GM12875 (cell line): ENCODE measurements around the gene RTN4R.
"Not testable (repeated sequence)": the region's sequence is repeated elsewhere in the genome, so short reads cannot be mapped to it uniquely, and the experiment has no call there.

Source experiments
- H3K4me3 ChIP-seq: one replicate; pipeline ENCODE4 v1.5.1; 2011; ENCODE audit warnings: low read depth, low read length, control low read depth
- TF ChIP-seq, protein P1 (sequence below): IDR thresholded peaks from 2 replicates; pipeline ENCODE4 v1.5.1; 2011; ENCODE audit warnings: low read depth, mild to moderate bottlenecking, control low read depth, inconsistent platforms, low read length, moderate library complexity, borderline replicate concordance; ENCODE audit not compliant: insufficient read depth

The RTN4R gene

DNA sequence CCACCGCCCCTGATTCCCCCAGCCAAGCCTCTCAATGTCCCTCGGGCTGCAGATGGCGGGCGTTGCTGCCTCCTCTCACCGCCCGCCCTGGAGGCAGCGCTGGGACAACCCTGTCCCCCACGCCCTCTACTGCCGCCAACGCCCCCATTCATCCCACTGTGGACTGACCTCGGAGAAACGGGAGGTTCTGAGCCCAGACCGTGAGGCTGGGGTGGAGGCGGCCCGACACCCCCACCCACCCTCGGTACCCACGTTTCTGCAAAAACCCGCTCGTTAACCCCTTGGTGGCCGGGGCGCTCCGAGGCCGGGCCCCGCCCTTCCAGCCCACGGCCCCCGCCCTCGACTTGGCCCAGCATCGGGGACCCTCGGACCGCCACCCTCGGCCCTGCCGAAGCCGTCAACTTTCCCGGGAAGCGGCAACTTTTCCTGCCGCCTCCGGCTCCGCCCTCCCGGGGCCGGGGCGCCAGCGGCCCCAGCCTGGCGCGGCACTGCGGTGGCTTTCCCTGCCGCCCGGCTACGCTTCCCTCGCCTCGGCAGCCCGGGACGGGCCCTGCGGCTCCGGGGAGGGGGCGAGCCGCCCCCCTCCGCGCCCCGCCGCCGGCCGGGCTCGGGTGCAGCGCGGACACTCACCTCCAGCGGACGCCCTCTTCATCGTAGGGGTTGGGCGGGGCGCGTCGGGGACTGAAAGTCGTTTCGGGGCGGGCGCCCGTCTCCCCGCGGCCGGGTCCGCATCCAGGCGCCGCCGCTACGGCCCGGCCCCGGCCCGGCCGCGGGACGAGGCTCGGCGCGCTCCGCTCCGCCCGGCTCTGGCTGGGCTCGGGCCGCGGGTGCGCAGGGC is 458 bp downstream of the RTN4R start:
- TF ChIP-seq, protein P1, sequence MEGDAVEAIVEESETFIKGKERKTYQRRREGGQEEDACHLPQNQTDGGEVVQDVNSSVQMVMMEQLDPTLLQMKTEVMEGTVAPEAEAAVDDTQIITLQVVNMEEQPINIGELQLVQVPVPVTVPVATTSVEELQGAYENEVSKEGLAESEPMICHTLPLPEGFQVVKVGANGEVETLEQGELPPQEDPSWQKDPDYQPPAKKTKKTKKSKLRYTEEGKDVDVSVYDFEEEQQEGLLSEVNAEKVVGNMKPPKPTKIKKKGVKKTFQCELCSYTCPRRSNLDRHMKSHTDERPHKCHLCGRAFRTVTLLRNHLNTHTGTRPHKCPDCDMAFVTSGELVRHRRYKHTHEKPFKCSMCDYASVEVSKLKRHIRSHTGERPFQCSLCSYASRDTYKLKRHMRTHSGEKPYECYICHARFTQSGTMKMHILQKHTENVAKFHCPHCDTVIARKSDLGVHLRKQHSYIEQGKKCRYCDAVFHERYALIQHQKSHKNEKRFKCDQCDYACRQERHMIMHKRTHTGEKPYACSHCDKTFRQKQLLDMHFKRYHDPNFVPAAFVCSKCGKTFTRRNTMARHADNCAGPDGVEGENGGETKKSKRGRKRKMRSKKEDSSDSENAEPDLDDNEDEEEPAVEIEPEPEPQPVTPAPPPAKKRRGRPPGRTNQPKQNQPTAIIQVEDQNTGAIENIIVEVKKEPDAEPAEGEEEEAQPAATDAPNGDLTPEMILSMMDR, result no peak
- no peak overlapping the region for H3K4me3 ChIP-seq

DNA sequence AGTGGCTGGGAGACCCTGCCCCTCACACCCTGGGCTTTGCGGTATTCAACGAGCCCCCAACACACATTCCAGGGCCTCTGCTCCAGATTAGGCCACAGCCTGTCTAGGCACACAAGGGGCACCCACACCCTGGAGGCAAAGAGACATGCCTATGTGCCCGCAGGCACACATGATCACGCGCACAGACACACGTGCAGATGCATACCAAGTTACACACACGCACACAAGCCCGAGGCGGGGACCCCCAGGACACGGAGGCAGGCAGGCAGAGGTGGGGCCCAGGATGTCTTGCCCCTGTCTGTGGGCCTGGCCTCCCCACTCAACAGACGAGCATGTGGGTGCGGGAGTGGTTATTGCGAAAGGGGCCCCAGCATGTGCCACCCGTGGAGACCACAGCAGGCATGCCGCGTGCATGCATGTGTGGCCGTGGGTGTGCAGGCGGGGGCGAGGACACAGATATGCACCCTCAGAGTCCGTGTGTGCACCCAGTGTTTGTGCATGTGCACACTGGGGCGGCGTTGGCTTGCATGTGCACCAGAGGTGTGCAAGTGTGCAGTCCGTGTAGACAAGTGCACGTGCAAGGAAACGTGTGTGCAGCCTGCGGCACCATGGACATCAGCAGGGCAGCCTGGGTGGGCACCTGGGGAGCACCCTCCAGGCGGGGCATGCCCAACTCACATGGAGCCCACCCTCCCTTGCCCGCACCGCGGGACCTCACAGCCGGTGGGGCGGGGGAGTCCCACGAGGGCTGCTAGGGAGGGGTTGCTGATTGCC is 1.3 kb downstream of the RTN4R start:
- not testable (repeated sequence) for H3K4me3 ChIP-seq

- H3K4me3 ChIP-seq, result not testable (repeated sequence)
Observed at GRCh38 chr22:20265772-20266666, 2.1 kb downstream of the RTN4R start.

GRCh38 chr22:20264614-20265452 is 3.3 kb downstream of the RTN4R start:
- no peak overlapping the region for H3K4me3 ChIP-seq
- TF ChIP-seq, protein P1, result no peak

GRCh38 chr22:20263404-20264281 is 4.5 kb downstream of the RTN4R start:
- H3K4me3 ChIP-seq, result not testable (repeated sequence)

- H3K4me3 ChIP-seq, result no peak overlapping the region
- TF ChIP-seq, protein P1, result no peak
Observed at GRCh38 chr22:20262582-20263147, 5.5 kb downstream of the RTN4R start.

- H3K4me3 ChIP-seq, result no peak overlapping the region
- TF ChIP-seq, protein P1, result no peak
Observed at GRCh38 chr22:20261848-20262581, 6.1 kb downstream of the RTN4R start.
